22Rv1 (cell line): ENCODE results near the gene TYR.

ENCODE experiments used
- ZFX ChIP-seq: fragments of 450-650 bp; IDR thresholded peaks from 2 replicates; pipeline ENCODE4 v1.6.1; 2017; ENCODE audit warnings: antibody characterized with exemption, borderline replicate concordance
- TF ChIP-seq, protein P1 (sequence below): fragments of 450-650 bp; IDR thresholded peaks from 2 replicates; pipeline ENCODE4 v1.5.1; 2017; ENCODE audit warnings: mild to moderate bottlenecking

DNA sequence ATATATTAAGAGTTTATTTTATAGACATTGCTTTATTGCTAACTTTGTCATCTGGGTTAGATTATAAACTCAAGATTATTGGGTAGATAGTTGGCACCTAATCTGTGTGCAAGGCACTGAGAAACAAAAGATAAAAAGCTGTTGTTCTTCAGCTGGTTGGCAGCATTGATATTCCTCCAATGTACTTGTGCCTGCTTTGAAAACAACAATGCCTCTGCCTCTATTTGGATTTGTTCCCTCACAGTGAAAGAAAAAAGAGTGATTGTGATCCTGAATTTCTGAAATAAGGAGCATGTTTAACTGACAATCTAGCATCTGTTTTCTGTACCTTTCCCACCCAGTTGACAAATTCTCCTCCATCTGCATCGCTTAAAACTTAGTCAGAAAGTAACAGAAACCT is 98.3 kb downstream of the TYR start:
- TF ChIP-seq, protein P1, sequence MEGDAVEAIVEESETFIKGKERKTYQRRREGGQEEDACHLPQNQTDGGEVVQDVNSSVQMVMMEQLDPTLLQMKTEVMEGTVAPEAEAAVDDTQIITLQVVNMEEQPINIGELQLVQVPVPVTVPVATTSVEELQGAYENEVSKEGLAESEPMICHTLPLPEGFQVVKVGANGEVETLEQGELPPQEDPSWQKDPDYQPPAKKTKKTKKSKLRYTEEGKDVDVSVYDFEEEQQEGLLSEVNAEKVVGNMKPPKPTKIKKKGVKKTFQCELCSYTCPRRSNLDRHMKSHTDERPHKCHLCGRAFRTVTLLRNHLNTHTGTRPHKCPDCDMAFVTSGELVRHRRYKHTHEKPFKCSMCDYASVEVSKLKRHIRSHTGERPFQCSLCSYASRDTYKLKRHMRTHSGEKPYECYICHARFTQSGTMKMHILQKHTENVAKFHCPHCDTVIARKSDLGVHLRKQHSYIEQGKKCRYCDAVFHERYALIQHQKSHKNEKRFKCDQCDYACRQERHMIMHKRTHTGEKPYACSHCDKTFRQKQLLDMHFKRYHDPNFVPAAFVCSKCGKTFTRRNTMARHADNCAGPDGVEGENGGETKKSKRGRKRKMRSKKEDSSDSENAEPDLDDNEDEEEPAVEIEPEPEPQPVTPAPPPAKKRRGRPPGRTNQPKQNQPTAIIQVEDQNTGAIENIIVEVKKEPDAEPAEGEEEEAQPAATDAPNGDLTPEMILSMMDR: no peak
- TF ChIP-seq ZFX: no peak
